Activated T-cell treated with anti-CD3 and anti-CD28 coated beads, Interleukin-2, amount 50 U/mL, for 72 hours (primary cell): Measurements from ENCODE around the gene FOXP2. TPM values are rescaled to one million over a fixed set of nuclear protein-coding genes. Genes with fewer than 3 reads are reported as not detected.
"Not testable (repeated sequence)": the region's sequence is repeated elsewhere in the genome, so short reads cannot be mapped to it uniquely, and the experiment has no call there.

Experiments
- ATAC-seq, 2 donors: fragments of 150-1000 bp; cut with Tn5 transposase; replicated peaks in 1 of 2; 2 replicates each; pipeline ENCODE4 v1.10.0; 2021; ENCODE audit warnings: moderate library complexity in 2 of 2, mild to moderate bottlenecking in 1 of 2
- DNase-seq, 2 donors: peaks; one replicate each; pipeline ENCODE4 v3.0.0; 2021 to 2022; ENCODE audit warnings: mixed read lengths in 1 of 2
- H3K27ac Mint-ChIP-seq: one replicate; pipeline ENCODE4 v1.8.0; 2022; ENCODE audit warnings: mild to moderate bottlenecking, moderate library complexity, mixed read lengths
- H3K27me3 Mint-ChIP-seq: one replicate; pipeline ENCODE4 v1.8.0; 2022; ENCODE audit warnings: low read depth, mixed read lengths
- H3K36me3 Mint-ChIP-seq, 2 donors: one replicate each; pipeline ENCODE4 v1.8.0; 2022; ENCODE audit warnings: mixed read lengths in 2 of 2, mild to moderate bottlenecking in 1 of 2; ENCODE audit not compliant: insufficient read depth in 2 of 2
- H3K4me1 Mint-ChIP-seq: one replicate; pipeline ENCODE4 v1.8.0; 2022; ENCODE audit warnings: low read depth, mixed read lengths
- H3K4me3 Mint-ChIP-seq, 2 donors: one replicate each; pipeline ENCODE4 v1.8.0; 2022; ENCODE audit warnings: mild to moderate bottlenecking in 2 of 2, mixed read lengths in 2 of 2, moderate library complexity in 2 of 2
- H3K9me3 Mint-ChIP-seq, 2 donors: one replicate each; pipeline ENCODE4 v1.8.0; 2022; ENCODE audit warnings: mixed read lengths in 2 of 2
- total RNA-seq, 2 donors: library from RNA; stranded (reverse); gene quantifications; one replicate each; pipeline ENCODE4 v1.2.3, GENCODE V29; 2022

FOXP2 gene
- not detected for total RNA-seq

GRCh38 chr7:114414156-114415063 lies at the start of gene FOXP2:
Gene FOXP2 (plus strand): TSS chr7:114414815. CDS start chr7:114426512, 11,697 bp downstream.
- H3K27ac Mint-ChIP-seq, result no peak within 1 kb of the TSS

DNA sequence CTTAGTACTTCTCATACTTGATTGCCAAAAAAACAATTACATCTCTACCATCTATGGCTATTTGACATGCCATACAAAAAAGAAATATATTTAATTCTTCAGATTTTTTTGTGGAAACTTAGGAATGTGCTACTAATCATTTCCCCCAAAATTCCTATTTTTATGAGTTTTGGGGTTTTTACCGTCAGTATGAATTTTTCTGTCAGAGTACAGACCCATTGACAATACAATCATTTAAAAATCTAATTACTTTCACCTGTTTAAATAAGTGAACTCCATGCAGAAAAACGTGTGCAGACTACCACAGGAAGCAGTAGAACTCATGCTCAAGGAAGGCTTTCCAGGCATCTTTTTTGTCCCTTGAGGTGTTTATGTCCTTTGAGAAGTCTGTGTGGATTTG lies 48.8 kb upstream of the FOXP2 start:
- no peak overlapping the region for H3K4me3 Mint-ChIP-seq
- H3K4me1 Mint-ChIP-seq, result no peaks in the 10 kb centered on the region
- ATAC-seq (no peak), DNase-seq (no peak)
- H3K27ac Mint-ChIP-seq, result no peak overlapping the region
- no peaks in the 10 kb centered on the region for H3K36me3 Mint-ChIP-seq
- H3K27me3 Mint-ChIP-seq, result no peaks in the 10 kb centered on the region
- H3K9me3 Mint-ChIP-seq, result no peaks in the 10 kb centered on the region

More at GRCh38 chr7:114414156-114415063, at the start of gene FOXP2:
- ATAC-seq (no peak), DNase-seq (no peak)
- H3K36me3 Mint-ChIP-seq, result no peaks in the 10 kb centered on the region
- H3K9me3 Mint-ChIP-seq, result no peaks in the 10 kb centered on the region
- no peak within 1 kb of the TSS for H3K4me3 Mint-ChIP-seq
- peaks cover 7% of the 10 kb centered on the region for H3K27me3 Mint-ChIP-seq
- H3K4me1 Mint-ChIP-seq, result no peaks in the 10 kb centered on the region

- DNase-seq (no peak), ATAC-seq (no peak)
- no peak overlapping the region for H3K27ac Mint-ChIP-seq
- H3K4me1 Mint-ChIP-seq, result no peaks in the 10 kb centered on the region
- no peak overlapping the region for H3K4me3 Mint-ChIP-seq
- H3K36me3 Mint-ChIP-seq, result no peaks in the 10 kb centered on the region
- H3K27me3 Mint-ChIP-seq, result no peaks in the 10 kb centered on the region
- H3K9me3 Mint-ChIP-seq, result no peaks in the 10 kb centered on the region
Observed at GRCh38 chr7:114368492-114368891, 46.1 kb upstream of the FOXP2 start.

GRCh38 chr7:114369294-114369693 lies 45.3 kb upstream of the FOXP2 start:
- Mint-ChIP-seq H3K9me3 (no peaks in the 10 kb centered on the region), H3K4me1 (no peaks in the 10 kb centered on the region), H3K36me3 (no peaks in the 10 kb centered on the region), H3K27me3 (no peaks in the 10 kb centered on the region), H3K4me3 (no peak overlapping the region), H3K27ac (no peak overlapping the region)
- DNase-seq (no peak), ATAC-seq (no peak)

DNA sequence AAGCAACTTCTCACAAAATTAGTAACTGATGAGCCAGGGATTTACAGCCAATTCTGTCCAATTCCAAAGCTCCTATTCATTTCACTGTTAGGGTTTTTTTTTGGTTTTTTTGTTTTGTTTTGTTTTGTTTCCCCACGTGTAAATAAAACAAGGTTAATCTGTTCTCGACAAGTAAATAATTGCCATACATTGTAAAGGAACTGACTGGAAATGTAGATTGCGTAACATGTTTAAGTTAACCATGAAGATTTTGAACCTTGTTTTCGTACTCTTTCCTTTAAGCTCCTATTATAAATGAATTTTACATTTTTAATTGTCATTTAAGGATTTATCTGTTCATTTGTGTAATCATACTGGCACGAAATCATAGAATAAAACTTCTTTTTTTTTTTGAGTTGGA lies 42.0 kb upstream of the FOXP2 start:
- Mint-ChIP-seq H3K4me1 (no peaks in the 10 kb centered on the region), H3K9me3 (no peaks in the 10 kb centered on the region), H3K27ac (no peak overlapping the region), H3K36me3 (no peaks in the 10 kb centered on the region), H3K27me3 (no peaks in the 10 kb centered on the region), H3K4me3 (no peak overlapping the region)
- no peak for ATAC-seq
- no peak for DNase-seq

- H3K4me1 Mint-ChIP-seq, result no peaks in the 10 kb centered on the region
- H3K4me3 Mint-ChIP-seq, result no peak overlapping the region
- H3K9me3 Mint-ChIP-seq, result peaks cover 3% of the 10 kb centered on the region in 2 donors
- DNase-seq (no peak), ATAC-seq (no peak)
- H3K36me3 Mint-ChIP-seq, result peaks cover 0 to 3% of the 10 kb centered on the region in 2 donors
- H3K27me3 Mint-ChIP-seq, result no peaks in the 10 kb centered on the region
- no peak overlapping the region for H3K27ac Mint-ChIP-seq
Observed at GRCh38 chr7:114375907-114376306, 38.7 kb upstream of the FOXP2 start.

DNA sequence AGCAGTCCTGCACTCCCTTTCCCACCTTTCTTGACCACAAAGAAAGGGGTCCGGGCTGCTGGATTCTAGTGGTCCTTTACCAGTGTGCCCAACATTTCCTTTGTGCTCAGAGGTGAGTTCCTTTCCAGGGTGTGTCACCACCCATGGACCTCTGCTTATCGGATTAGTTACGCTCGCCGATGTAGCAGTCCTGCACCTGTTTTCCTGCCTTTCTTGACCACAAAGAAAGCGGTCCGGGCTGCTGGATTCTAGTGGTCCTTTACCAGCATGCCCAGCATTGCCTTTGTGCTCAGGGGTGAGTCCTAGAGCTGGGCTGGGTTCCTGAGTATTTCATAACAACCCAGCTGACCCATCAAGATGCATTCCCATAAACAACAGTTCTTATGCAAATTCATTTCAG lies 30.7 kb upstream of the FOXP2 start:
- H3K9me3 Mint-ChIP-seq, H3K4me1 Mint-ChIP-seq, H3K27ac Mint-ChIP-seq, ATAC-seq, H3K4me3 Mint-ChIP-seq, DNase-seq, H3K36me3 Mint-ChIP-seq, H3K27me3 Mint-ChIP-seq: not testable (repeated sequence)

- not testable (repeated sequence) for H3K27me3 Mint-ChIP-seq, H3K4me3 Mint-ChIP-seq, H3K27ac Mint-ChIP-seq, H3K9me3 Mint-ChIP-seq, H3K36me3 Mint-ChIP-seq, DNase-seq, ATAC-seq, H3K4me1 Mint-ChIP-seq
Observed at GRCh38 chr7:114384346-114384745, 30.3 kb upstream of the FOXP2 start.

DNA sequence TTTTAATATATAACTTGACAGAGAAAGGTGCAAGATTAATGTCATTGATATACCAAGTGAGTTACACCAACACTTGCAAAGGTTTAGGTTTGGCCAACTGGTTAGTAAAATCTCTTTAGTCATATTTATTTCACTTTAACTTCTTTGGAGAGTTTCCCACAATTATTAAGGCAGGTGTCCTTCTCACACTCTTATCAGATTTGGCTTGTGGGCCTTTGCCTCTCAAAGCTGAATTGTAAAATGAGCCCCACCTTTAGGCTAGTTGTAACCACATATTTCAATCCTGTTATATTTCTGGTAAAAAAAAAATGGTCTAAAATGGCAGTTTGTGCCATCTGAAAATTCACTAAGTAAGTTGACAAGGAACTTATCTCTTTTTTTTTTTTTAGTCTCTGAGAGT lies 26.6 kb upstream of the FOXP2 start:
- Mint-ChIP-seq H3K27ac (no peak overlapping the region), H3K4me3 (no peak overlapping the region), H3K9me3 (no peaks in the 10 kb centered on the region), H3K27me3 (no peaks in the 10 kb centered on the region), H3K4me1 (no peaks in the 10 kb centered on the region), H3K36me3 (no peaks in the 10 kb centered on the region)
- DNase-seq (no peak), ATAC-seq (no peak)

- Mint-ChIP-seq H3K27me3 (no peaks in the 10 kb centered on the region), H3K4me3 (no peak overlapping the region), H3K27ac (no peak overlapping the region), H3K36me3 (no peaks in the 10 kb centered on the region), H3K4me1 (no peaks in the 10 kb centered on the region), H3K9me3 (peaks cover 1 to 3% of the 10 kb centered on the region in 2 donors)
- ATAC-seq, result no peak
- DNase-seq, result no peak
Observed at GRCh38 chr7:114392686-114393085, 21.9 kb upstream of the FOXP2 start.

- H3K27me3 Mint-ChIP-seq, result no peaks in the 10 kb centered on the region
- peaks cover 0 to 1% of the 10 kb centered on the region in 2 donors for H3K36me3 Mint-ChIP-seq
- no peak overlapping the region for H3K27ac Mint-ChIP-seq
- DNase-seq, result no peak
- no peaks in the 10 kb centered on the region for H3K4me1 Mint-ChIP-seq
- no peaks in the 10 kb centered on the region for H3K9me3 Mint-ChIP-seq
- no peak overlapping the region for H3K4me3 Mint-ChIP-seq
- no peak for ATAC-seq
Observed at GRCh38 chr7:114402876-114403635, 11.6 kb upstream of the FOXP2 start.

DNA sequence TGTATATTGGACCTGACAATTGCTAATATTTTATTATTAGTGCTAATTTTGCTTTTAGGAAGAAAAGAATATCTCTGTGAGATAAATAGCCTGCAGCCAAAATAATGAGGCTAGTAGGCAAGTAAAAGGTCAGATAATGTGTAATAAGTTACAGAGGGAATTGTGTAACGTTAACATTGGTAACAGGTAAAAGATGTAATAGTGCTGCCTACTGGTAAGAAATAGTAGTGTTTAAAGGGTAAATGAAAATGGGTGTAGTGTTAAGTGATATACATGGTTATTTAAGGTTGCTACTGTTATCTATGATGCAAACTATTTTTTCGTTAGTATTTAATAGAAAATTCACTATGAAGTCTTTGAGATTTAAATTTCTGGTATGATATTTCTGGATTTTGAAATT lies 9.2 kb upstream of the FOXP2 start:
- H3K36me3 Mint-ChIP-seq, result peaks cover 0 to 1% of the 10 kb centered on the region in 2 donors
- peaks cover 7% of the 10 kb centered on the region for H3K27me3 Mint-ChIP-seq
- no peaks in the 10 kb centered on the region for H3K4me1 Mint-ChIP-seq
- no peak overlapping the region for H3K4me3 Mint-ChIP-seq
- no peak for ATAC-seq
- DNase-seq, result no peak
- no peaks in the 10 kb centered on the region for H3K9me3 Mint-ChIP-seq
- no peak overlapping the region for H3K27ac Mint-ChIP-seq

- no peak overlapping the region for H3K27ac Mint-ChIP-seq
- no peaks in the 10 kb centered on the region for H3K9me3 Mint-ChIP-seq
- H3K36me3 Mint-ChIP-seq, result no peaks in the 10 kb centered on the region
- no peaks in the 10 kb centered on the region for H3K4me1 Mint-ChIP-seq
- H3K27me3 Mint-ChIP-seq, result peaks cover 7% of the 10 kb centered on the region
- ATAC-seq (no peak), DNase-seq (no peak)
- H3K4me3 Mint-ChIP-seq, result no peak overlapping the region
Observed at GRCh38 chr7:114409750-114410149, 4.9 kb upstream of the FOXP2 start.
